Liver (tissue), 9 donors: ENCODE measurements around the gene TMEM63B. TPM values are rescaled to one million over a fixed set of nuclear protein-coding genes. Genes with fewer than 3 reads are reported as not detected.
"Not testable (repeated sequence)": the region's sequence is repeated elsewhere in the genome, so short reads cannot be mapped to it uniquely, and the experiment has no call there.

ENCODE experiments used
- DNase-seq: peaks from one replicate; pipeline ENCODE4 v3.0.0-alpha.2; 2017; ENCODE audit warnings: low spot score
- H3K27ac ChIP-seq, 2 donors: one replicate each; pipeline ENCODE4 v1.7.0; 2013; ENCODE audit warnings: inconsistent platforms in 2 of 2, low read length in 2 of 2, control low read depth in 1 of 2, low read depth in 1 of 2, mild to moderate bottlenecking in 1 of 2
- H3K27me3 ChIP-seq, 4 donors: one replicate each; pipeline versions ENCODE4 v1.6.1 to v1.7.0; 2013; ENCODE audit warnings: low read length in 3 of 4, inconsistent platforms in 1 of 4, mild to moderate bottlenecking in 1 of 4, moderate library complexity in 1 of 4; ENCODE audit not compliant: control insufficient read depth in 4 of 4, insufficient read depth in 4 of 4
- H3K36me3 ChIP-seq, 4 donors: one replicate each; pipeline versions ENCODE4 v1.6.1 to v1.7.0; 2013; ENCODE audit warnings: low read length in 3 of 4, mild to moderate bottlenecking in 3 of 4, low read depth in 1 of 4, moderate library complexity in 1 of 4; ENCODE audit not compliant: control insufficient read depth in 4 of 4, insufficient read depth in 3 of 4
- H3K4me1 ChIP-seq, 4 donors: one replicate each; pipeline versions ENCODE4 v1.6.1 to v1.7.0; 2013; ENCODE audit warnings: low read length in 3 of 4, mild to moderate bottlenecking in 3 of 4, moderate library complexity in 1 of 4; ENCODE audit not compliant: control insufficient read depth in 4 of 4, insufficient read depth in 4 of 4
- H3K4me3 ChIP-seq, 3 donors: one replicate each; pipeline versions ENCODE4 v1.6.1 to v1.7.0; 2013; ENCODE audit warnings: low read length in 3 of 3, control low read depth in 1 of 3, low read depth in 1 of 3, mild to moderate bottlenecking in 1 of 3
- H3K9ac ChIP-seq, 2 donors: one replicate each; pipeline ENCODE4 v1.7.0; 2013; ENCODE audit warnings: low read length in 2 of 2, mild to moderate bottlenecking in 2 of 2, moderate library complexity in 2 of 2, control low read depth in 1 of 2, low read depth in 1 of 2
- H3K9me3 ChIP-seq, 4 donors: one replicate each; pipeline versions ENCODE4 v1.6.1 to v1.7.0; 2013; ENCODE audit warnings: low read length in 3 of 4; ENCODE audit not compliant: control insufficient read depth in 4 of 4
- CTCF ChIP-seq: fragments of 150-350 bp; IDR thresholded peaks from 2 replicates; pipeline ENCODE4 v1.5.1; 2017; ENCODE audit warnings: improper control_type of control experiment, low read depth, low read length; ENCODE audit not compliant: missing input control
- EGR1 ChIP-seq, 2 donors: IDR thresholded peaks; 2 replicates each; pipeline ENCODE4 v1.6.1; 2016 to 2018; ENCODE audit warnings: antibody characterized with exemption in 2 of 2, low read depth in 2 of 2
- FOXA1 ChIP-seq: IDR thresholded peaks from 2 replicates; pipeline ENCODE4 v1.6.1; 2016; ENCODE audit warnings: antibody characterized with exemption
- HNF4A ChIP-seq, 2 donors: conservative IDR thresholded peaks; 2 replicates each; pipeline ENCODE4 v1.6.1; 2016; ENCODE audit warnings: antibody characterized with exemption in 2 of 2, mild to moderate bottlenecking in 2 of 2
- MAX ChIP-seq: IDR thresholded peaks from 2 replicates; pipeline ENCODE4 v1.6.1; 2016; ENCODE audit warnings: antibody characterized with exemption
- RAD21 ChIP-seq, 2 donors: IDR thresholded peaks; 2 replicates each; pipeline ENCODE4 v1.6.1; 2016; ENCODE audit warnings: antibody characterized with exemption in 2 of 2, mild to moderate bottlenecking in 2 of 2
- WGBS: extraction: QIAGEN DNeasy Blood & Tissue Kit; methylation state at CpG from one replicate; pipeline ENCODE4 v1.1.7; 2013; 5-methylcytosine and 5-hydroxymethylcytosine counted together
- polyA plus RNA-seq, 2 donors: library from polyadenylated mRNA; stranded (reverse) in 1 of 2; unstranded in 1 of 2; fragments of 200-250 nt in 1 of 2; fragments of >200 nt in 1 of 2; fragmentation: Nextera tagmentation in 1 of 2; extraction: Ambion mirVana in 1 of 2; gene quantifications; one replicate each; pipeline versions ENCODE4 v1.2.1 to v1.2.3, GENCODE V29; 2013 to 2015
- total RNA-seq, 2 donors: library from RNA; depleted of rRNA; stranded (reverse); fragments of >200 nt; gene quantifications; one replicate each; pipeline ENCODE4 v1.2.3, GENCODE V29; 2014
- TF ChIP-seq, protein P1 (sequence below): IDR thresholded peaks from 2 replicates; pipeline ENCODE4 v1.6.1; 2016; ENCODE audit warnings: antibody characterized with exemption
- TF ChIP-seq, protein P2 (sequence below): IDR thresholded peaks from 2 replicates; pipeline ENCODE4 v1.6.1; 2016; ENCODE audit warnings: antibody characterized with exemption, mild to moderate bottlenecking
- donor health status: healthy.
- donor health status: healthy.
- donor health status: healthy.
- donor health status: healthy.
- donor health status: healthy.

TMEM63B gene
- total and polyA plus RNA-seq, 4 donors = 9.6 to 64.9 (median 37.6) TPM

DNA sequence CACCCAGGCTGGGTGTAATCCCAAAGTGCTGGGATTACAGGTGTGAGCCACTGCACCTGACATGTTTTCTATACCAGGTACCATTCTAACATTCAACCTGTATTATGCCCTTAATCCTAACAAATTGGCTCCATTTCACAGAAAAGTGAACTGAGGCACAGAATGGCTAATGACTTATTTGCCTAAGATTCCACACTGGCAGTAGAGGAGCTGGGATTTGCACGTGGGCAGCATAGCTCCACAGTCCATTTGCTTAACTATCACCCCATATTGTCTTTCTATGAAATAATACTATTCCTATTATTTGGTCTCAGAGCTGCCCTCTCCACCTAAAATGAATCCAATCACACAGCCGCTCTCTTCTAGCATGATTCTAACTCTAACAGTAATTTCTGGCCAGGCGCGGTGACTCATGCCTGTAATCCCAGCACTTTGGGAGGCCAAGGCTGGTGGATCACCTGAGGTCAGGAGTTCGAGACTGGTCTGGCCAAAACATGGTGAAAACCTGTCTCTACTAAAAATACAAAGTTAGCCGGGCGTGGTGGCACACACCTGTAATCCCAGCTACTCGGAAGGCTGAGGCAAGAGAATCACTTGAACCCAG, 66.1 kb downstream of the TMEM63B start:
- 97% methylated on average over 8 of the region's 8 CpGs for WGBS
- Histone ChIP-seq H3K9ac (no peak overlapping the region), H3K27ac (no peak overlapping the region), H3K4me3 (no peak overlapping the region), H3K9me3 (no peaks in the 10 kb centered on the region), H3K36me3 (no peaks in the 10 kb centered on the region), H3K4me1 (no peaks in the 10 kb centered on the region), H3K27me3 (no peaks in the 10 kb centered on the region)
- DNase-seq = no peak
- no peak for TF ChIP-seq FOXA1

GRCh38 chr6:44194326-44194725, 67.0 kb downstream of the TMEM63B start:
- Histone ChIP-seq H3K27ac (no peak overlapping the region), H3K36me3 (no peaks in the 10 kb centered on the region), H3K9ac (no peak overlapping the region), H3K4me1 (no peaks in the 10 kb centered on the region), H3K27me3 (no peaks in the 10 kb centered on the region), H3K4me3 (no peak overlapping the region), H3K9me3 (no peaks in the 10 kb centered on the region)
- no peak for DNase-seq
- 86% methylated on average over 5 of the region's 5 CpGs for WGBS
- TF ChIP-seq, protein P1, sequence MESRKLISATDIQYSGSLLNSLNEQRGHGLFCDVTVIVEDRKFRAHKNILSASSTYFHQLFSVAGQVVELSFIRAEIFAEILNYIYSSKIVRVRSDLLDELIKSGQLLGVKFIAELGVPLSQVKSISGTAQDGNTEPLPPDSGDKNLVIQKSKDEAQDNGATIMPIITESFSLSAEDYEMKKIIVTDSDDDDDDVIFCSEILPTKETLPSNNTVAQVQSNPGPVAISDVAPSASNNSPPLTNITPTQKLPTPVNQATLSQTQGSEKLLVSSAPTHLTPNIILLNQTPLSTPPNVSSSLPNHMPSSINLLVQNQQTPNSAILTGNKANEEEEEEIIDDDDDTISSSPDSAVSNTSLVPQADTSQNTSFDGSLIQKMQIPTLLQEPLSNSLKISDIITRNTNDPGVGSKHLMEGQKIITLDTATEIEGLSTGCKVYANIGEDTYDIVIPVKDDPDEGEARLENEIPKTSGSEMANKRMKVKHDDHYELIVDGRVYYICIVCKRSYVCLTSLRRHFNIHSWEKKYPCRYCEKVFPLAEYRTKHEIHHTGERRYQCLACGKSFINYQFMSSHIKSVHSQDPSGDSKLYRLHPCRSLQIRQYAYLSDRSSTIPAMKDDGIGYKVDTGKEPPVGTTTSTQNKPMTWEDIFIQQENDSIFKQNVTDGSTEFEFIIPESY = no peak
- TF ChIP-seq EGR1 (IDR thresholded peaks at IDR 0.05; ENCODE audit: low read depth in 2 of 2) (no peak), CTCF (no peak), HNF4A (conservative IDR thresholded peaks at IDR 0.05) (no peak), RAD21 (IDR thresholded peaks at IDR 0.05) (no peak), MAX (no peak)
- TF ChIP-seq, protein P2, sequence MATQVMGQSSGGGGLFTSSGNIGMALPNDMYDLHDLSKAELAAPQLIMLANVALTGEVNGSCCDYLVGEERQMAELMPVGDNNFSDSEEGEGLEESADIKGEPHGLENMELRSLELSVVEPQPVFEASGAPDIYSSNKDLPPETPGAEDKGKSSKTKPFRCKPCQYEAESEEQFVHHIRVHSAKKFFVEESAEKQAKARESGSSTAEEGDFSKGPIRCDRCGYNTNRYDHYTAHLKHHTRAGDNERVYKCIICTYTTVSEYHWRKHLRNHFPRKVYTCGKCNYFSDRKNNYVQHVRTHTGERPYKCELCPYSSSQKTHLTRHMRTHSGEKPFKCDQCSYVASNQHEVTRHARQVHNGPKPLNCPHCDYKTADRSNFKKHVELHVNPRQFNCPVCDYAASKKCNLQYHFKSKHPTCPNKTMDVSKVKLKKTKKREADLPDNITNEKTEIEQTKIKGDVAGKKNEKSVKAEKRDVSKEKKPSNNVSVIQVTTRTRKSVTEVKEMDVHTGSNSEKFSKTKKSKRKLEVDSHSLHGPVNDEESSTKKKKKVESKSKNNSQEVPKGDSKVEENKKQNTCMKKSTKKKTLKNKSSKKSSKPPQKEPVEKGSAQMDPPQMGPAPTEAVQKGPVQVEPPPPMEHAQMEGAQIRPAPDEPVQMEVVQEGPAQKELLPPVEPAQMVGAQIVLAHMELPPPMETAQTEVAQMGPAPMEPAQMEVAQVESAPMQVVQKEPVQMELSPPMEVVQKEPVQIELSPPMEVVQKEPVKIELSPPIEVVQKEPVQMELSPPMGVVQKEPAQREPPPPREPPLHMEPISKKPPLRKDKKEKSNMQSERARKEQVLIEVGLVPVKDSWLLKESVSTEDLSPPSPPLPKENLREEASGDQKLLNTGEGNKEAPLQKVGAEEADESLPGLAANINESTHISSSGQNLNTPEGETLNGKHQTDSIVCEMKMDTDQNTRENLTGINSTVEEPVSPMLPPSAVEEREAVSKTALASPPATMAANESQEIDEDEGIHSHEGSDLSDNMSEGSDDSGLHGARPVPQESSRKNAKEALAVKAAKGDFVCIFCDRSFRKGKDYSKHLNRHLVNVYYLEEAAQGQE = no peak

GRCh38 chr6:44196351-44196750, 69.0 kb downstream of the TMEM63B start:
- H3K9me3 ChIP-seq, H3K27ac ChIP-seq, H3K4me1 ChIP-seq, H3K36me3 ChIP-seq, H3K27me3 ChIP-seq, DNase-seq, H3K4me3 ChIP-seq, H3K9ac ChIP-seq: not testable (repeated sequence)
- 95% methylated on average over 11 of the region's 11 CpGs for WGBS
